Measurements from ENCODE around the gene CRISPLD2. TPM values are rescaled to one million over a fixed set of nuclear protein-coding genes. Genes with fewer than 3 reads are reported as not detected.
"Not testable (repeated sequence)": the region's sequence is repeated elsewhere in the genome, so short reads cannot be mapped to it uniquely, and the experiment has no call there.

The CRISPLD2 gene
- polyA plus RNA-seq, 3 donors = 9.9 to 158 (median 77.0) TPM

DNA sequence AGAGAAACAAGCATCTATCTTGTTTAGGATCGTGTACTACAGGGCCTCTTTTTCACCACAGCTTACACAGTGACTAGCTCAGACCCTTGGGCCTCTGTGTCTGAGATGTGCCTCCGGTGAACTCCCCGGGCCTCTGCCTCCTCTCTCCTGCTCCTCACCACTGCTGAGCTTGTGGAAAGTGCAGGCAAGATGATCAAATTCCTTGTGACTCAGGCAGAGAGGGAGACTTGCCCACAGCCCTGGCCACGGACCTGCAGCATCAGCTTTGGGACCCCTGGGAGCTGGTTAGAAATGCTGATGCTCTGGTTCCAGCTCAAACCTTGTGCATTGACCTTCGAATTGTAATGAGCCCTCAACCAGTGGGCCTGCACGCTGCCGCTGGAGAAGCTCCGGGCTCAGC lies 111.7 kb downstream of the CRISPLD2 start:
- 86 to 95% (median 87%) methylated on average over 8 of the region's 8 CpGs for WGBS, 3 donors
- no peak overlapping the region for H3K27ac ChIP-seq (ENCODE audit: low read depth, low read length)

- WGBS, 3 donors = 77 to 90% (median 84%) methylated on average over 5 of the region's 5 CpGs
- no peak overlapping the region for H3K27ac ChIP-seq (ENCODE audit: low read depth, low read length)
Measured at GRCh38 chr16:84932681-84933080, 112.9 kb downstream of the CRISPLD2 start.

GRCh38 chr16:84933774-84934631 lies 114.2 kb downstream of the CRISPLD2 start:
- WGBS, 3 donors = 30 to 65% (median 58%) methylated on average over 29 of the region's 29 CpGs
- H3K27ac ChIP-seq (ENCODE audit: low read depth, low read length) = no peak overlapping the region

GRCh38 chr16:84937196-84938005 lies 117.6 kb downstream of the CRISPLD2 start:
- 66 to 79% (median 69%) methylated on average over 9 of the region's 9 CpGs for WGBS, 3 donors
- H3K27ac ChIP-seq (ENCODE audit: low read depth, low read length) = no peak overlapping the region

DNA sequence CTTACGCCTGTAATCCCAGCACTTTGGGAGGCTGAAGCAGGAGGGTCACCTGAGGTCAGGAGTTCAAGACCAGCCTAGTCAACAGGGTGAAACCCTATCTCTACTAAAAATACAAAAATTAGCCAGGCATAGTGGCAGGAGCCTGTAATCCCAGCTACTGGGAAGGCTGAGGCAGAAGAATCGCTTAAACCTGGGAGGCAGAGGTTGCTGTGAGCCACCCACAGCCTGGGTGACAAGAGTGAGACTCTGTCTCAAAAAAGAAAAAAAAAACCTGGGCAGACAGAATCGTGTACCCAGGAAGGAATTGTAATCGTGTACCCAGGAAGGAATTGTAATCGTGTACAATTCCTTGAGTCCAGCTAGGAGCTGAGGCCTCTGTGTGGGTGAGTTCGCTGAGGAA lies 118.8 kb downstream of the CRISPLD2 start:
- not testable (repeated sequence) for H3K27ac ChIP-seq (ENCODE audit: low read depth, low read length)
- WGBS, 3 donors = 76 to 82% (median 81%) methylated on average over 6 of the region's 6 CpGs

GRCh38 chr16:84940670-84941551 lies 121.1 kb downstream of the CRISPLD2 start:
- no peak overlapping the region for H3K27ac ChIP-seq (ENCODE audit: low read depth, low read length)
- WGBS, 3 donors = 74 to 84% (median 78%) methylated on average over 39 to 41 of the region's 41 CpGs

DNA sequence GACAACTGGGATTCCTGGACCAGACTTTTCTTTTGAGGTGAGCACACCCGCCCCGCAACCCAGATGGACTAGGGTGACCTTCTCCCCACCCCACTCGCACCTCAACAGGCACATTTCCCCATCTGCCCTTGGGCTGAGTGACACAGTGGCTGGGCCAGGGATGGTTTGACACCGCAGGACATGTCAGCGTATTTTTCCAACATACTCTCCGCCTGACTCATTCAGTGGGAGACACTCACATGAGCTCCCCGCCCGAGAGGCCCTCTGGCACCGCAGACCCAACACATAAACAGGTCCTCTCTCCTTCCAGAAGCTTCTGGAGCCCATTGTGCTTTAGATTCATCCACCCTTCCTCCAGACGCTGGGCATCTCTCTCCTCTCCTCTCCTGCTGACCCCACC lies 122.1 kb downstream of the CRISPLD2 start:
- WGBS, 3 donors = 89 to 93% (median 91%) methylated on average over 10 of the region's 10 CpGs
- H3K27ac ChIP-seq (ENCODE audit: low read depth, low read length) = no peak overlapping the region

DNA sequence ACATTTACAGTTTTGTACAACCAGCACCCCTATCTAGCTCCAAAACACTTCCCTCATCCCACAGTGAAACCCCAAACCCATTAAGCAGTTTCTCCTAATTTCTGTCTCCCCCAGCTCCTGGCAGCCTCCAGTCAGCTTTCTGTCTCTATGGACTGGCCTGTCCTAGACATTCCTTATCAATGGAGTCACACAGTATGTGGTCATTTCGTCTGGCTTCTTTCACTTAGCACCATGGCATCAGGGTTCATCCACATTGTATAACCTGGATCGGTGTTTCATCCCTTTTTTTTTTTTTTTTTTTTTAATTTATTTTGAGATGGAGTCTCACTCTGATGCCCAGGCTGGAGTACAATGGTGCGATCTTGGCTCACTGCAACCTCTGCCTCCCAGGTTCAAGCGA lies 123.0 kb downstream of the CRISPLD2 start:
- 92 to 94% (median 93%) methylated on average over 4 of the region's 4 CpGs for WGBS, 3 donors
- no peak overlapping the region for H3K27ac ChIP-seq (ENCODE audit: low read depth, low read length)

DNA sequence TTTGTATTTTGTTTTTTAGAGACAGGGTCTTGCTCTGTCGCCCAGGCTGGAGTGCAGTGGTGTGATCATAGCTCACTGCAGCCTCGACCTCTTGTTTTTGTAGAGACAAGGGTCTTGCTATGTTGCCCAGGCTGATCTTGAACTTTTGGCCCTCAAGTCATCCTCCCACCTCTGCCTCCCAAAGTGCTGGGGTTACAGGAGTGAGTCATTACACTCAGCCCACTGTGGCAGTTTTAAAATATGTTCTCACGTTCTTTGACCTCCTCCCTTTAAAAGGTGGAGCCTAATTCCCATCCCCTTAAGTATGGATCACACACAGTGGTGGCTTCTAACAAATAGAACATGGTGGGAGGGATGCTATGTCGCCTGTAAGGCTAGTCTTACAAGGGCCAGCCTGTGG lies 123.8 kb downstream of the CRISPLD2 start:
- no peak overlapping the region for H3K27ac ChIP-seq (ENCODE audit: low read depth, low read length)
- 82 to 86% (median 84%) methylated on average over 4 of the region's 4 CpGs for WGBS, 3 donors

- 28 to 66% (median 32%) methylated on average over 9 of the region's 9 CpGs for WGBS, 3 donors
- H3K27ac ChIP-seq (ENCODE audit: low read depth, low read length) = no peak overlapping the region
Measured at GRCh38 chr16:84947022-84947421, 127.2 kb downstream of the CRISPLD2 start.

DNA sequence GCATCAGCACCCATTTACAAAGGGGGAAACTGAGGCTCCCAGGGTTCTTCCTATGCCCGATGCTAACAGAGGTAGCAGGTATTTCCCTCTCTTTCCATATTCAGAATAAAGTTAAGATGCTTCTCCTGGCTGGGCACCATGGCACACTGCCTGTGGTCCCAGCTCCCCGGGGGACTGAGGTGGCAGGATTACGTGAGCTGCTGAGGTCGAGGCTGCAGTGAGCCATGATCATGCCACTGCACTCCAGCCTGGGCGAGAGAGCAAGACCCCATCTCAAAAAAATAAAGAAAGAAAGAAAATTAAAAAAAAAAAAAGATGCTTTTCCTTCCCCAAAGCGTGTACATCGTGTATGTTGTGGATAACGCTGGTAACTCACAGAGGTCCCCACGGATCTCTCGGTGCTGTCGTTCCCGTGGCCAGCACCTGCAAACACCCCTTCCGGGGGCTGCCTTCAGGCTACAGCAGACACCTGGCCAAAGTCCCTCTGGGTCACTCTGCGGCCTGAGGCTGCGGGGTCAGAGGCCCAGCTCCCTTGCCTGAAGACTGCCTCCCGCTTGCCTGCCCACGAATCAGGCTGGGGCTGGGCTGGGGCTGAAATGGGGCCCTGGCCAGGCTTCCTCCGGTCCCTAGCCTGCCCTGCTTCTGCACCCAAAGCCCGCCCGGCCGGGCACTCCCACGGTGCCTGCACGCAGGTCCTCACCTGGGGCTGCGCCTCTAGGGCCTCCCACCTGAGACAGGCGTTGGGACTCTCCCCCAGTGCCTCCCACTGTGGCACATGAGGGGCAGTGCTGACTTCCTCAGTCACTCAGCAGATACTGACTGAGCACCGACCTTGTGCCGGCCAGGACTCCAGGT lies 128.4 kb downstream of the CRISPLD2 start:
- H3K27ac ChIP-seq (ENCODE audit: low read depth, low read length) = no peak overlapping the region
- WGBS, 3 donors = 73 to 80% (median 75%) methylated on average over 27 of the region's 27 CpGs

DNA sequence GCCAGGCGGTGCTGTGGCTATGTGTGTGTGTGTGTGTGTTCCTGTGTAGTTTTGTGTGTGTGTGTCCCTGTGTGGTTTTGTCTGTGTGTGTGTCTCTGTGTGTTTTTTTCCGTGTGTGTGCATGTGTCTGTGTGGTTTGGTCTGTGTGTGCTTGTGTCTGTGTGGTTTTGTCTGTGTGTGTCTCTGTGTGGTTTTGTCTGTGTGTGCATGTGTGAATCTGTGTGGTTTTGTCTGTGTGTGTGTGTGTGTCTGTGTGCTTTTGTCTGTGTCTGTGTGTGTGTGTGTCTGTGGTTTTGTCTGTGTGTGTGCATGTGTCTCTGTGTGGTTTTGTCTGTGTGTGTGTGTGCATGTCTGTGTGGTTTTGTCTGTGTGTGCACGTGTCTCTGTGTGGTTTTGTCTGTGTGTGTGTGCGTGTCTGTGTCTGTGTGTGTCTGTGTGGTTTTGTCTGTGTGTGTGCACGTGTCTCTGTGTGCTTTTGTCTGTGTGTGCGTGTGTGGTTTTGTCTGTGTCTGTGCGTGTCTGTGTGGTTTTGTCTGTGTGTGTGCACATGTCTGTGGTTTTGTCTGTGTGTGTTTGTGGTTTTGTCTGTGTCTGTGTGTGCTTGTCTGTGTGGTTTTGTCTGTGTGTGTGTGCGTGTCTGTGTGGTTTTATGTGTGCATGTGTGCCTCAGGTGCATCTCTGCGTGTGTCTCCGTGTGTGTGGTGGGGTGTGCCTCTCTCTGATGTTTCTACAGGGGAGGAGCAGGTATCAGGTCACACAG lies 129.2 kb downstream of the CRISPLD2 start:
- no peak overlapping the region for H3K27ac ChIP-seq (ENCODE audit: low read depth, low read length)
- 60 to 69% (median 61%) methylated on average over 10 of the region's 10 CpGs for WGBS, 3 donors

GRCh38 chr16:84949772-84950436 lies 130.1 kb downstream of the CRISPLD2 start:
- H3K27ac ChIP-seq (ENCODE audit: low read depth, low read length) = no peak overlapping the region
- 72 to 84% (median 83%) methylated on average over 10 of the region's 10 CpGs for WGBS, 3 donors

- H3K27ac ChIP-seq (ENCODE audit: low read depth, low read length) = no peak overlapping the region
- 83 to 88% (median 85%) methylated on average over 10 of the region's 10 CpGs for WGBS, 3 donors
Measured at GRCh38 chr16:84950906-84951305, 131.1 kb downstream of the CRISPLD2 start.

DNA sequence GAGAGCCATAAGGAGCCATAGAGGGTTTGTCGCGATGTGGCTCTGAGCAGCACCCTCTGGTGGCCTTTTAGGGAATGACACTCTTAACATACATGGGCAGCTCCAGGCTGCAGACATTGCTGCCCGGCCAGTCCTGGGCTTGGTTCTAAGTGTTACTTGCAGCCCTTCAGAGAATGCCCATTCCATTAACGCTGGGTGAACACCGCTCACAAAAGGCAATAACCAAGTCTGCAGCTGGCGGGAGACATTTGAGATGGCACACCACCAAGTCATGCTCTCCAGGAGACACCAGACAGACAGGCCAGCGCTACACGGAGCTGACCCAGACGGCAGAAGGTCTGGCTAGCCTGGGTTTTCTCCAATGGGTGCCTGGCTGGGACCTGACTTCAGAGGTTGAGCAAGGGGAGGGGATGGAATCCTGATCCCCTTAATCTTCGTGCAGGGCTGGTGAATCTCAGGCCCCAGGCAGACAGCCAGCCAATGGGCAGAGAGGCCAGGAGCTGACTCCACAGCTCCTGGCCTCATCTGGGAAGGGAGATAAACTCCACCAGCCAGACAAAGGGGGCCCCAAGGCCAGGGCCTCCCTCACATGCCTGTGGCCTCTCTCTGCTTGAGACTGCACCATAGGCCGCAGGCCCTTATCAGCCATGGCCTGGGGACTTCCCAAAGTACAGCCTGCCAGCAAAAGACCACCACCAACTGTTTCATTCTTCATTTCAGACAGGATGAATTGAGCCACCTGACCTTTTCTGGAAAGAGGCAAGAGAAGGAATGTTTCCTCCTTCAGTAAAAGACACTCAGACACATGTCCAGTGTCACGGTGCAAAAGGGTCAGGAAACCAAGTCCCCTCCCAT lies 132.8 kb downstream of the CRISPLD2 start:
- WGBS, 3 donors = 24 to 42% (median 36%) methylated on average over 12 of the region's 12 CpGs
- no peak overlapping the region for H3K27ac ChIP-seq (ENCODE audit: low read depth, low read length)
